Mucosa of gallbladder (tissue), 1 donor: ENCODE results near the gene AKR1A1. TPM values are rescaled to one million over a fixed set of nuclear protein-coding genes. Genes with fewer than 3 reads are reported as not detected.

ENCODE experiments used
- DNase-seq: peaks from one replicate; pipeline ENCODE4 v3.0.0-alpha.2; 2020; ENCODE audit warnings: low spot score
- total RNA-seq: library from RNA; stranded (reverse); gene quantifications from one replicate; pipeline ENCODE4 v1.2.1, GENCODE V29; 2021
- donor health status: DM: no; HTN: no; CAD: no.

Gene AKR1A1
- total RNA-seq, 1 donor from 2014 or later: 175 TPM

DNA sequence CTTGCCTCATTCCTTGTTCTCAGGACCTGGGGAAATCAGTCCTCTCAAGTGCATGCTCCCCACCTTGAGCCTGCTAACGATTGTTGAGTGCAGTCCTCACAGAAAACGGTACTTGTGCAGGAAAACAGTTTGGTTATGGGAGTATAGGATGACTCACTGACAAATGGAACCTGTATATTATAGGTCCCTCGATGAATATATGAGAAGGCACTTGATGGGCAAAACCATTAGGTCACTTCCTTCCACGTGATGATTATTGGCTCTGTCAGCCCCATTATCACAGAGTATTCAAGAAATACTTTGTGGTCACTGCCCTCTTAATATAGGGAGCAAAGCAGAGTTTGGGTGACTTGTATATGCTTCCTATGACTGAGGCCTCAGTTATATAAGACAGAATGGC lies 67.0 kb downstream of the AKR1A1 start:
- no peak for DNase-seq

DNA sequence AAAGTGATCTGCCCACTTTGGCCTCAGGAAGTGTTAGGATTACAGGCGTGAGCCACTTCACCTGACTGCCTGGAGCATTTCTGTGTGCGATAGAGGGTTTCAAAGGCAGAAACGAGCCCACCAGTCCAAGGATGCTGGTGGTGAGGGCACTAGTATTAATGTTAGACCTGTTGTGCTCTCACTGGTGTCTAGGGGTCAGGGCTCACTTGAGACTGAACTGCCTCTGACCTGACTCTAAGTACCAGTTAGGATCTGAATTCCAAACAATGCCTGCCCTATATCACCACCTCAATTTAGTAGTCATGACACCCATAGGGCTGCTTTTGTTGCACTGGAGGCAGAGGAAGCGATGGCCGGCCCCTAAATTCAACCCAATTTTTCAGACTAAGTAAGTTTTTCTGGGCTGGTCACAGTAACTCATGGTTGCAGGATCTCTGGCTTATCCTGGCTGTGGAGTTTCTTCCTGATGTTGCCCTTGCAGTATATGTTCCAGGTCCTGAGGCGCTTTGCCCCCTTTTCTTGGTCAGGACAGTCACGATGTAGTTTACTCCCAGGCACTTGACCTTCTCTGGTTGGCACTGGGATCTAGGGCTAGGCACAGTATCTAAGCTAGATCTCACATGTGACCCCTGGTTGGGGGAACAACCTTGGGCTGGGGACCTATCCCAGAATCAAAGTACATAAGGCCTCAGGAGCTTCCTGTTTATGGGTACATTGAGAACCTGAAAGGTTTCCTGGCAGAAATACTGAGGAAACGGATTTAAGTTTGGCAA lies 68.7 kb downstream of the AKR1A1 start:
- DNase-seq: no peak

Other genes starting within 250 kb of the AKR1A1 start
- gene HPDL, start 223.9 kb upstream of the AKR1A1 start, total RNA-seq: 0.17 TPM
- 7.9 TPM for gene TOE1, start 210.7 kb upstream of the AKR1A1 start, total RNA-seq
- gene MUTYH, start 210.4 kb upstream of the AKR1A1 start, total RNA-seq: 30.5 TPM
- 6.0 TPM for gene TESK2, start 59.7 kb upstream of the AKR1A1 start, total RNA-seq
- gene CCDC163, start 50.8 kb upstream of the AKR1A1 start, total RNA-seq: 0.89 TPM
- 7.5 TPM for gene MMACHC, start 50.5 kb upstream of the AKR1A1 start, total RNA-seq
- 435 TPM for gene PRDX1, start 28.9 kb upstream of the AKR1A1 start, total RNA-seq
- 43.7 TPM for gene NASP, start 33.2 kb downstream of the AKR1A1 start, total RNA-seq
- gene CCDC17, start 73.2 kb downstream of the AKR1A1 start, total RNA-seq: 2.8 TPM
- gene GPBP1L1, start 135.7 kb downstream of the AKR1A1 start, total RNA-seq: 132 TPM
- gene TMEM69, start 137.4 kb downstream of the AKR1A1 start, total RNA-seq: 18.3 TPM
- 20.9 TPM for gene IPP, start 199.8 kb downstream of the AKR1A1 start, total RNA-seq